ENCODE results near the gene LAMTOR4.
"Not testable (repeated sequence)": the region's sequence is repeated elsewhere in the genome, so short reads cannot be mapped to it uniquely, and the experiment has no call there.

LAMTOR4 gene

GRCh38 chr7:100124301-100125230, 24.2 kb upstream of the LAMTOR4 start:
- no peak for DNase-seq

- DNase-seq: no peak
Measured at GRCh38 chr7:100126239-100126930, 22.3 kb upstream of the LAMTOR4 start.

- peak; percentile 73 to 88 (median 80) for DNase-seq
Measured at GRCh38 chr7:100126931-100127865, 21.5 kb upstream of the LAMTOR4 start, which contains the start of gene MBLAC1. TSS of gene MBLAC1 (plus strand) at chr7:100126967. CDS start at chr7:100127396, 429 bp downstream.

GRCh38 chr7:100127866-100128636, 20.7 kb upstream of the LAMTOR4 start:
- DNase-seq: peak in 1 of 4 experiments; percentile 18

GRCh38 chr7:100128637-100128963, 20.1 kb upstream of the LAMTOR4 start:
- DNase-seq: no peak

GRCh38 chr7:100130220-100130607, 18.5 kb upstream of the LAMTOR4 start:
- not testable (repeated sequence) for DNase-seq

- peak; percentile 54 to 88 (median 84) for DNase-seq
Measured at GRCh38 chr7:100130608-100131453, 17.9 kb upstream of the LAMTOR4 start.

- no peak for DNase-seq
Measured at GRCh38 chr7:100132126-100132525, 16.6 kb upstream of the LAMTOR4 start.

GRCh38 chr7:100132697-100133151, 16.0 kb upstream of the LAMTOR4 start:
- DNase-seq: peak in 2 of 4 experiments; percentile 38 to 51

GRCh38 chr7:100137851-100138760, 10.6 kb upstream of the LAMTOR4 start:
- no peak for DNase-seq

- DNase-seq: no peak
Measured at GRCh38 chr7:100141555-100141949, 7.2 kb upstream of the LAMTOR4 start.

- DNase-seq: no peak
Measured at GRCh38 chr7:100142461-100142860, 6.3 kb upstream of the LAMTOR4 start.

- not testable (repeated sequence) for DNase-seq
Measured at GRCh38 chr7:100146350-100146749, 2.4 kb upstream of the LAMTOR4 start.

GRCh38 chr7:100147278-100147677, 1.4 kb upstream of the LAMTOR4 start:
- DNase-seq: no peak

GRCh38 chr7:100148225-100148558, 526 bp upstream of the LAMTOR4 start:
- DNase-seq: no peak

- DNase-seq: no peak
Measured at GRCh38 chr7:100152404-100152803, 3.7 kb downstream of the LAMTOR4 start.

- DNase-seq: no peak
Measured at GRCh38 chr7:100152937-100153666, 4.4 kb downstream of the LAMTOR4 start.

- DNase-seq: no peak
Measured at GRCh38 chr7:100153708-100154535, 5.2 kb downstream of the LAMTOR4 start.

All from activated naive CD4-positive, alpha-beta T cell (primary cell).